Superior temporal gyrus (tissue), 1 donor: ENCODE data around the gene PARP8.
"Not testable (repeated sequence)": the region's sequence is repeated elsewhere in the genome, so short reads cannot be mapped to it uniquely, and the experiment has no call there.

Source experiments
- DNase-seq: peaks from one replicate; pipeline ENCODE4 v3.0.0-alpha.2; 2016; ENCODE audit errors: extremely low spot score

The PARP8 gene

DNA sequence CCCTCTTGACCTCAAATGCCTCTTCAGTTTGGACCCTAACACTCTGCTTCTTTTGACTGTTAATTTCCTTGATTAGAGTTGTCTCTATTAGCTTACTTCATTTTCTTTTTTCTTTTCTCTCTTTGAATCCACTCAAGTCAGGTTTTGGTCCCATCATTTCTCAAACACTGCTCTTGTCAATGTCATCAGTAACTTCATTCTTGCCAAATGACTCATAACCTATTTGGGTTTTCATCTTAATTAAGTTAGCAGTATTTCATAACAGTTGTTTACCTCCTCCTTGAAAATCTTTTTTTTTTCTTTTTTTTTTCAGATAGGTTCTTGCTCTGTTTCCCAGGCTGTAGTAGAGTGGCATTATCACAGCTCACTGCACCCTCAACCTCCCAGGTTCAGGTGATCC, 119.6 kb downstream of the PARP8 start:
- DNase-seq: no peak

DNA sequence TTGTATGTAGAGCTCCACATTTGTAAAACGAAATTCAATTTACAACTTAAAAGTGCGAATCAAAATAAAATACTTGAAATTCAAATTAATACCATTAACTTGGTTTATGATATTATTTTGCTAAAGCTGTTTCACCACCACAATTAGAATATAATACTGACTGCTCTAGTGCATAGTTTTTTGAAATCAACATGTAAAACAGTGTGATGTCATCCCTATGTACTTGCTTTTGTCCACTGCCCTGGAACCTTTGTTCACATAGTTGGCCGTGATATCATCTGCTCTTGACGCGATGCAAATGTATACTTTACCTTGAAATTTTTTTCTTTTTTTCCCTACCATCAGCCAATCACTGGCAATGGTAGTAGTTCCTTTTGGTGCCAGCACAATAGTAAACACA, 125.4 kb downstream of the PARP8 start:
- DNase-seq: no peak

DNA sequence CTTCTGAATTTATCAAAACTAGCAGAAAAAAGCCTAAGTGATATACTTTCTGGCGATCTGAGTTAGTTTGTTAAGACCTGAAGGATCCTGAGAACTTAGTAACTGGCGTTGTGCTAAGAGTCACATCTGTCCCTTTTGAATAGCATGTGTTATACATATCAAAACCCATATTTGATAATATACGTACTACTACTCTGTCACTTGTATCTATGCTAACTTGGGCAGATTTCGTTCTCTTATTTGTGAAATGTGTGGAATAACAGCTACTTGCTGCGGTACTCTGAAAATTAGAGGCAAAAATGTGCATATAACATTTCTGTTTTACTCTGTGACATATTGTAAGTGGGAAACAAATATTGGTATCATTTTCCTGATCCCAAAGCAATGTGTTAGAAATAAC, 126.4 kb downstream of the PARP8 start:
- no peak for DNase-seq

DNA sequence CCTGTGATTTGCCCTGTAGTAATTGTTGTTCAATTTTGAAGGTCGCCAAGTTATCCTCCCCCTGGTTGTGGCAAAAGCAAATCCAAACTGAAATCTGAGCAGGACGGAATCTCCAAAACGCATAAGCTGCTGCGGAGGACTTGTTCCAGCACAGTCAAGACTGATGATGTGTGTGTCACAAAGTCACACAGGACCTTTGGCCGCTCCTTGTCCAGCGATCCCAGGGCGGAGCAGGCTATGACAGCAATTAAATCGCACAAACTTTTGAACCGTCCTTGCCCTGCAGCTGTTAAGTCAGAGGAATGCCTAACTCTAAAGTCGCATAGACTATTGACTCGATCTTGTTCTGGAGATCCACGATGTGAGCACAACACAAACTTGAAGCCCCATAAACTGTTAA, 128.4 kb downstream of the PARP8 start:
- no peak for DNase-seq

DNA sequence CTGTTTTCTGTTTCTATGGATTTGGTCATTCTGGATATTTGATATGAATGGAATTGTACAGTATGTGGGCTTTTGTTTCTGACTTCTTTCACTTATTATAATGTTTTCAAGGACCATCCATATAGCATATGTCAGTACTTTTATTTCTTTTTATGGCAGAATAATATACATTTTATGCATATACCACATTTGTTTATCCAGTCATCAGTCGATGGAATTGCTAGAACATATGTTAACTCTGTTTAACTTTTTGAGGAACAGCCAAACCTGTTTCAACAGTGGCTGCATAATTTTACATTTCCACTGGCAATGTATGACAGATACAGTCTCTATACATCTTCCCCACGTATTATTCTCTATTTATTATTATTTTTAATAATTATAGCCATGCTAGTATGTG, 131.6 kb downstream of the PARP8 start:
- DNase-seq: no peak

DNA sequence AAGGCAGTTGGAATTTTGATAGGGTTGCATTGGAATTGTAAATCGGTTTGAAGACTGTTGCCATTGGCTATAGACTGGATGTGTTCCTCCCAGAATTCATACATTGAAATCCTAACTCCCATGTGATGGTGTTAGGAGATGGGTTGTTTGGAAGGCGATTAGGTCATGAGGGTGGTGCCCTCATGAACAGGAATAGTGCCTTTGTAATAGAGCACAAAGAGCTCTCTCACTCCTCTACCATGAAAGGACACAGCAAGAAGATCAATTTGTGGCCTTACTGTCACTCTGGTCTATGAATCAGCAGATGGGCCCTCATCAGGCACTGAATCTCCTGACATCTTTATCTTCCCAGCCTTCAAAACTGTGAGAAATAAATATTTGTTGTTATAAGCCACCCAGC, 133.2 kb downstream of the PARP8 start:
- DNase-seq: no peak

DNA sequence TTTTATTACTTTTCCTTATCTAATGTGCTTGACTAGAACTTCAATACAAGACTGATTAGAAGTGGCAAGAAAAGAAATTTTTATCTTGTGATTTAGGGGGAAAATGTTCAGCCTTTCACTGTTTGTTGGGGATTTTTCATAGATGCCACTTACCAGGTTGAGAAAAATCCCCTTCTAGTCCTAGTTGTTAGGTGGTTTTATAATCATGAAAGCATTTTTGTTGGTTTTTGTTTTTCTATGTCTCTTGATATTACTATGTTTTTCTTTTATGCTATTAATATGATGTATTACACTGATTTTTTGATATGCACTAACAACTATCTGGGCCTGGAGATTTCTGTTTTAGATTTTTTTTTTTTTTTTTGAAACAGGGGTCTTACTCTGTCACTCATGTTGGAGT, 134.0 kb downstream of the PARP8 start:
- DNase-seq: no peak

DNA sequence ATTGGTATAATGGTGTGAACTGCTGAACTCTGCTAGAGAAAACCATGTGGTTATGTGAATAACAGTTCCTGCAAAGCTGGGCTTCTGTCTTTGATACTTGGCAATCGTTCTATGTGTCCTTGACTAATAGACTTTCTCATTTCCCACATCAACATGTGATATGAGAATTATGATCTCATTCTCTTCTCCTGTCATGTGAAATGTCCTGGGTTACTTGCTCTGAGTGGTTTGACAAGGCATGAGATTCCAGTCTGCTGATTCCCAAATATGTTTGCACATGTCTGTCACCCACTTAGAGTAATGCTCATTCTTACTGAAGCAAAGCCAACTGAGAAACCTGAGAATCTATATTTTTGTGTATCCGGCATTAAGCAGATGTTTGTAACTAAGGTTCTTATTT, 141.2 kb downstream of the PARP8 start:
- DNase-seq: no peak

DNA sequence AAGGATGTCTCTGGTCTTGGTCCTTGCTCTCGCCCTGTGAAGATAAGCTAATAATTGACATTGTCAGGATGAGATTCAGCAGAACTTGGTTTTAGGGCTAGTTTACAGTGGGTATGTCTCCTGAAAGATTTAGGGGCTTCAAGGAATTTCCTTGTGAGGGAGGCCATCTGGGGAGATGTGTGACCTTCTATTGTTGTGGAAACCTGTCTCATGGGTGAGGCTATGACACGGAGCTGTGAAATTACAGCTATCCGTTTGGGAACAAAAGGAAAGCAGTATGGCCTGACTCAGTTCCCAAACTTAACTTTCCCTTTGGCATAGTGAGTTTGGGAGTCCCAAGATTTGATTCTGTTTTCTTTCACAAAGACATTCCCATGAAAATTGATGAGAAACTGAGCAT, 142.0 kb downstream of the PARP8 start:
- no peak for DNase-seq

DNA sequence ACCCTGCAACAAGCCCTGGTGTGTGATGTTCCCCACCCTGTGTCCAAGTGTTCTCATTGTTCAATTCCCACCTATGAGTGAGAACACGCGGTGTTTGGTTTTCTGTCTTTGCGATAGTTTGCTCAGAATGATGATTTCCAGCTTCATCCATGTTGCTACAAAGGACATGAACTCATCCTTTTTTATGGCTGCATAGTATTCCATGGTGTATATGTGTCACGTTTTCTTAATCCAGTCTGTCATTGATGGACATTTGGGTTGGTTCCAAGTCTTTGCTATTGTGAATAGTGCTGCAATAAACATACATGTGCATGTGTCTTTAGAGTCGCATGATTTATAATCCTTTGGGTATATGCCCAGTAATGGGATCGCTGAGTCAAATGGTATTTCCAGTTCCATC, 145.3 kb downstream of the PARP8 start:
- not testable (repeated sequence) for DNase-seq

DNA sequence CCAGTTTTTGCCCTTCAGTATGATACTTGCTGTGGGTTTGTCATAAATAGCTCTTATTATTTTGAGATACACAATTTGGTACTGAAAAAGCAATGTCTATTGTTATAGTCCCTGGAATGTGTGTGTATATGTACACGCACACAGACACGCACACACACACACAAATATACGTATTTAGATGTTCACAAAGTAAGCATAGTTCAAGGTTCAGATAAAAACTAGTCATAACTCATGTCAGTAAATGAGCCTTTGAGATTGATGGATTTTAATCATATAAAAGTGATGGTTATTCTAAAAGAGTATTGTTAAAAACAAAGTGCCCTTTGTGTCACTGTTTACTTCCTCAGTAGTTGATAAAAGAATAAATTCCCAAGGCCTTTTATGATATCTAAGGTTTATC, 147.3 kb downstream of the PARP8 start:
- DNase-seq: no peak

DNA sequence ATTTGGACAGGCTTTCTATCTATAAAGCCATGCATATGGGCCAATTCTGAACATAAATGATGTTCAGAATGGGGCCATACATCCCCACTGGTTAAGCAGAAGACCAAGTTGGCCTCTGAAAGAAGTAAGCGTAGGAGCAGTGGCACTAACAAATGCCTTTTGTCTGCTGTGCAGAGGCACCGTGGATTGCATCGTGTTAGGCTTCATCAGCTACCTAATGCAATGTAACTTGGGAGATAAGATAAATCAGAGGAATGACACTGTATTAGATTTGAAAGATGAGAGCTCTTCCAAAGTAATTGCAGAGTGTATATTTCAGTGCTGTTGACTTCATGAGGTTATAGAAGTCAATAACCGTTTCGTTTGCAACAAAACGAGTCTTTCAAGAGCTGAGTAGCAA, 148.1 kb downstream of the PARP8 start:
- no peak for DNase-seq

DNA sequence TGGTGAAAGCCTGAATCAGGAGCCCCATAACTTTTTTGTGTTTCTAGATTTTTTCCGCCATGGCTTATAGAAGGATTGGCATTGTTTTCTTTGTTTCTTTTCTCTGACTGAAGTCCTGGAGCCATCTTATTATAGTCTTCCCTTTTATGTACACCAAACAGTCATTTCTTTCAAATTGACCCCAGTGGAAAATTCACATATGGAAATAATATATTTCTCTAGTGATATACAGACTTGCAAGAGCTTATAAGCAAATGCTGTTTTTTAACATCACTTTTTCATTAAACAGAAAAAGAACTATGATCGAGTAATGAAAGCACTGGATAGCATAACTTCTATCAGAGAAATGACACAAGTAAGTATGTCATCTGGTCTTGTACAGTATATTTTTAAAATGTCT, 155.6 kb downstream of the PARP8 start:
- DNase-seq: no peak

DNA sequence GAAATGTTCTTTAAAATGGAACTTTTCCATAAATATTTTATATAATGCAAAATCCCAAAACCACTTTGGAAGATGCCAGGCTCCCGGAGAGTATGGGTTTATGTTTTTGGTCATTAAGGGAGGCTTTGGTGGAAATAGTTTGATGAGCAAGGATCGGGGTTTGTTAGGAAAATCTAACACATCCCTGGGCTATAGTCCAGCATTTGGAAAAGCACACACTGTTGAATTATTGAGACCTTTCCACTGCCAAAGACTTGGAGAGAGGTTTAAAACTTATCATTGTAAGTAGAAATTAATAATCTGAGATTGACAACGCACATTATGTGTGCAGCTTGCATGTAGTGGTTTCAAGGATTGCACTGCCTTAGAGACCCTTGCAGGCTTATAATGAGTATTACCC, 156.3 kb downstream of the PARP8 start:
- DNase-seq: no peak

DNA sequence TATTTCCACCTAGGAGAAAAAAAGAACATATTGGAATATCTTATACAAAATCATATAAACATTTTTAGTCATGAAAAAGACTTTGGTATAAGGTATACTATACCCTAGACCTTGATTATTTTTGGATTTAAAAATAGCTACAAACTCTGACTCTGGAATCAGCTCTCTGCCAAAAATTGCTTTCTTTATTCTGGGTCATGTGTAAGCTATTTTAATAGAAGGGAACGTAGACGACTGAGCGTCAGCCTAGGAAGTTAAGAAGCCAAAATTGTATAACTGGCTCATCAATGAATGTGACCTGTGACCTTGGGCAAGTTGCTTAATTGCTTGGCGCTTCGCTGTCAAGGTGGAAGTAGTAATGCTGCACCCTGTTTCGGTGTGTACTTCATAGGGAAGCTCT, 157.1 kb downstream of the PARP8 start:
- no peak for DNase-seq

DNA sequence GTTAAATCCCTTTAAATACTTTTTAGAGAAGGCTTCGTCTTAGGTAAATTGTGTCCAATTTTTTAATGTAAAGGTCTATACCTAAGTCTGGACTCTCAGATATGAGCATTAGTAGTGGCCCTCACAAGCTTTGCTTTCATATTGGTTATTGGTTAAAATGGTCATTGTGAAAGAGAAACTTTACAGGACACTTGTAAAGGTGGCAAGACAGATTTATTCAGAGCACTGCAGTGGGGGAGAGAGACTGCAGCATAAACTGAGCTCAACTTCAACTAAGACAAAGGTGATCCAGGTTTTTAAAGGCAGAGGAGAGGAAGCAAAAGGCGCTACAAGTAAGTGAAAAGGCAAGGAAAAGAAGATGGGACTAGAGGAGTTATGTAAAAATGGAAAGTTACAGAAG, 157.7 kb downstream of the PARP8 start:
- no peak for DNase-seq

DNA sequence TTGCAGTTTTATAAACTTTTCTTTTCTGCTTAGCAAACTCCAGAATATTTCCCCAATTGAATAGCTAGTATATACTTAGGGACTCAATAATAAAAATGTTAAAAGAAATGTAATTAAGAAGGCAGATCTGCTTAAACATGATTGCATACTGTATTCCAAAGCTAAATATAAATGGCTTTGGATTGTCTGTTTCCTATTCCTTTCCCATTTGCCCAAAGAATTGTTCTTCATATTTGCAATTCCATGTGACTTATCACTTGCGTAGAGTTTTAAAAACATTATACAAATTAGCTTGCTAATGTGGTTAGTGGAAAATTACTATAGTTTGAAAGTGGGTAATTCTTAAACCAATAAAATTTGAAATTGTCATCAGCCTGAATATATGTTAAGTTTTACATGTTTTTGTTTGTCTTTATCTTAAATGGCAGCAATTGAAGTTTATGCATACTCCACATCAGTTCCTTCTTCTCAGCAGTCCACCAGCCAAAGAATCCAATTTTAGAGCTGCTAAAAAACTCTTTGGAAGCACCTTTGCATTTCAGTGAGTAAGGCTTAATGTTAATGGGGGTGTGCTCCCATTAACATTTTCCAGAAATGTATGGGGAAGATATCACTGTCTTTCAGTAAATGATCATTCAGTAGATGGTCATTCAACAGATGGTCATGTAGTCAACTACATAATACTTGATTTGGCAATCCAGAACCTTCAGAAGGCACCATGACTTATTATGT, 161.2 kb downstream of the PARP8 start:
- DNase-seq: no peak

DNA sequence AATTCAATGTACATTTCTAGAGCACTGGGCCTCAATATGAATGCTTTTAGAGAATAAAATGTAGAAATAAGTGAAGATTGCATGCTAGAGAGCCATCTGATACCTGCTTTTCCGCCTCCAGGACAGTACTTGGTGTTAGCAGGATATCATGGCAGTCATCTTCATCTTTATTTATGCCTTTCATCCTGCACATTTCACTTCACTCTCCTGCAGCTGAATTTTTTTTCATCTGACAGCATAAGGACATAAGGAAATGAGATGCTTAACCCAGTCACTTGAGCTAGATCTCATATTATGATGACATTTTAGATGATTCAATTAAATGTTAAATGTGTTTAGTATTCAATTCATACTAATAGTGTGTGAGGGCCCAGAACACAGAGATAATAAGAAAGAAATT, 162.6 kb downstream of the PARP8 start:
- DNase-seq: no peak

DNA sequence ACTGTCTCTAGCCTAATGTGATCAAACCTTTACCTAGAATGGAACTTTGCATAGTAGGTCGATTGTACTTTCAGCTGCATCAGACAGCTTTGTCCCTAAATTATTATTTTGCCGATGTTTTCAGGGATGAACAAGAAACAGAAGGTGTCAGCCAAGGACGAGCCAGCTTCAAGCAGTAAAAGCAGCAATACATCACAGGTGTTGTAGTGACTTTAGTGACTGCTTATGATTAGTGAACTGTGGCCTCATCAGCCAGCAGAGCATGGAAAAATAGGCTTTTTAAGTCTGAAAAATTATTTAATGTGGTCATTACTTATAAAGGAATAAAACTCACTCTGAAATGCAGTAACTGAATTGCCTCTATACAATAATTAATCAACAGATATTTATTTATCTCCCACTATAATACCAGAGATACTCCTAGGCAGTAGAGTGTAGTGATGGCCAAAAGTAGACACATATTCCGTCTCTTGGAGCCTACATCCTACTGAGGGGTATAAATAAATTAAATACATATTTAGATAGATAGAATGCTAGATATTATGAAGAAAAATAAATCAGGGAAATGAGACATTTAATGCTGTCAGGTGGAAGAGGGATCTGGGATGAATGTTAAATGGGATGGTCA, 166.3 kb downstream of the PARP8 start:
- DNase-seq: no peak

DNA sequence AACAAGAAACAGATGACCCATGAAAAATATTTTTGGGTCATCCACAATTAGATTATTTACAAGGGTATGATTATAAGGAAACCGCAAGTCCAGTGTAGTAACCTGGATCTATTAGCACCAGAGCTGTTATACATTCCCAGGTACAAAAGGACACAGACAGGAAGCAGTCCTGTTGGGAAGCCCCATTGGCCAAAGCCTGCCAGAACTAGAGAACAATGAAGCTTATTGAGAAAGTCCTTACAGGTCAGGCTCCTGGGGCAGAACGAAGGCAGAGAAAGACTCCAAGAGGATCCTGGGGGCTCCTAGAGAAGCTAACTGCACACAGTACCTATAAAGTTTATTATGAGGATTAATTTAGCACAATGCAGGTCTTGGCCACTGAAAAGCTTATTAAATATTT, 169.9 kb downstream of the PARP8 start:
- DNase-seq: no peak

DNA sequence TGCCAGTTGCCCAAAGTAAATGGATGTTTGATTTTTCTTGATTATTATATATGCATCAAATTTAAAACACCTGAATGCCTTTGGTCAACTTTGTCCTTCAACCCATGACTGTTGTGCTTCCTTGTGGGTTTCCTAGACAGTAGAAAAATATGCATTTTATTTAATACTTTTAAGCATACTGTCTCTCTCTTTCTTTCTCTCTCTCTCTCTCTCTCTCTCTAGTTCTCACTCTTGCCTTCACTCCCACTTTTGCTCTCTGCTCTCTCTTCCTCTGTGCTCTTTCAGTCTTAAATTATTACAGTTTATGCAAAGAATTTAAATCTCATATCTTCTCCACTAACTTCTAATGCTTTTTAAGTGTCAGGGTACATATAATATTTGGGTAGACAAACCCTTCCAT, 173.0 kb downstream of the PARP8 start:
- DNase-seq: no peak

DNA sequence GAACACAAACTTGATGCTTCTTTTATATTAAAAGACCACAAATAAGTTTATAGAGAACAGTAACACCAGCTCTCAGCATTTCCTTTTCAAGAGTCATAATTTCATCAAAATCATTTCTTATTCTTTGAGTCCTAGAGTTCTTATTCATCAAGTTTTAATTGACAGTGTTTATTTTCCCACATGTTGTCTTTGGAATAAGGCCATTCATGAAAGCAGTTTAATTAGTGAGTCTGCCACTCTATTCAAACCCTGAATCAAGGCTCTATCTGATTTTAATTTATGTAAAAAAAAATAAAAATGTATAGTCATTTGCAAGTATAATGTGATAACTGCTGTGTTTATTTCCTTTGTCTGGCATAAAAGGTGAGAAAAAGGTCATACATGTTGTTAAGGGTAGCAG, 176.7 kb downstream of the PARP8 start:
- no peak for DNase-seq

DNA sequence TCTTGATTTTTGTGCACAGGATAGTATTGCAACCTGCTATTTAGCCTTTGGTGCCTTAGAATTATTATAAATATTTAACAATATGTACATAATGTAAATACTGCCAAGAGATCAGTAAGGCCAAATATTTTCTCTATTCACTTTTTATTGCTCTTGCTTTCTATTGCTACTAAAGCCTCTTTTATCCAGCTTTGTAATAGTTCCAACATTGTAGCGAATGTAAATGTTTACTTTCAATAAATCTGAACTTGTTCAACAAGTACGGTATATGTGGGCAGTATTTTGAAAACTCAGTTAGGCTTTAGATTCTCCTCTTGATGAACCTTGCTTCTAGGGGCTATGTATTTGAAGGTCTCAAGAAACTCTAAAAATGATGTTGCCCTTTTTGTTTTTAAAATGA, 179.8 kb downstream of the PARP8 start:
- DNase-seq: no peak

DNA sequence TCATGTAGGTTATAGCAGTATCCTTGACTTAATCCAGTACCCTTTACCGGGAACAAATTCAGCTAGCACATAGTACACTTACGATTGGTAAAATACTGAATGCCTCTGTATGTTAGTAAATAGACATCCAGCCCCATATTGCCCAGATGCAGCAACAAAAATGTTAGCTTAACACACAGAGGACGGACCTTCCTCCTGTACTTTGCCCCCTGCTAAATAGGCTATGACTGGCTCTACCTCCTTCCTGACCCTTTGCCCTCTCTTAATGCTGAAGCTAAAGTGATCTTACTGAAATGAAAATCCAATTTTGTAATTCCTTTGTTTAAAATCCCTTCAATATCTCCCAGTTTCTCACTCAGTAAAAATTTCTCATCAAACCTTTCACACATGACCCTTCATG, 183.1 kb downstream of the PARP8 start:
- DNase-seq: no peak
